ENCODE results near the gene COCH. TPM values are rescaled to one million over a fixed set of nuclear protein-coding genes. Genes with fewer than 3 reads are reported as not detected.

The COCH gene
- total RNA-seq, 1 donor from 2014 or later: 0.79 TPM

DNA sequence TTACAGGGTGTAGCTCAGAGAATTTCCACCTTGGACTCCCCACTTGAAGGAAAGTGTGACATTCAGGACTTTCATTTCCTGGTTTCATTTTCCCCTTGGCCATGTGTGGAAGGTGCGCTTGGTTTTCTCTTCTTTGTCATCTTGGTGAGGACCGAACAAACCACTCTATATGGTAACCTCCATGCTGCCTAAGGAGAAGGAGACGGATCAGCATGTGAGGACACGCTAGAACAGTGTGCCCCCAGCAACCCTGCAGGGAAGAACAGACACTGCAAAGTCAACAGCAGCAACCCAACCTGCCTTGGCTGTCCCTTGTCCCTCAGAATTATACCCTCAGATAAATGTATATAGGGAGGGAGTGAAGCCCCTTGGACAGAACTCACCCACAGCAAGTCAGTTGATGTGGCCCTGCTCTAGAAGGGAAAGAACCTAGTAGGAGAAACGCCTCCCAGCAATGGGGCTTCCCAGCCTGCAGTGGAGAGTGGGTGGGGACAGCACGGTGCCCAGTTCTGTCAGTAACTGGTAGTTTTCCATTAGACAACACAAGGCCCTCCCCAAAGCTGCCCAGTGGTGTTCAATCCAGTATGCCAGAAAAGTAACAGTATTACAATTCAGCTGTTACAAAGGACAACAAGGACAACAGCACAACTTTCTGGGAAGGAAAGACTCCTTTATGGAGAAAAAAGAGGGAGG lies 18.9 kb upstream of the COCH start:
- H3K79me2 ChIP-seq (ENCODE audit: insufficient read depth, low read length): no peaks in the 10 kb centered on the region
- no peak for TF ChIP-seq EZH2 (IDR thresholded peaks at IDR 0.05; ENCODE audit: insufficient read depth, low read length)
- no peak for TF ChIP-seq CTCF (IDR thresholded peaks at IDR 0.05; ENCODE audit: insufficient read depth, low read depth, low read length)
- H3K27me3 ChIP-seq (ENCODE audit: insufficient read depth, low read length): no peaks in the 10 kb centered on the region
- no peak for FAIRE-seq
- H3K9ac ChIP-seq (ENCODE audit: low read length): no peak overlapping the region
- no peak overlapping the region for H3K4me2 ChIP-seq (ENCODE audit: low read length)
- no peaks in the 10 kb centered on the region for H3K4me1 ChIP-seq (ENCODE audit: insufficient read depth, low read length)
- Mint-ChIP-seq H3K27me3 (ENCODE audit: low read depth, unreplicated experiment) (peaks cover 2% of the 10 kb centered on the region), H3K36me3 (ENCODE audit: low read depth, unreplicated experiment) (no peaks in the 10 kb centered on the region), H3K4me1 (ENCODE audit: low read depth, unreplicated experiment) (no peaks in the 10 kb centered on the region), H3K9me3 (ENCODE audit: unreplicated experiment) (peaks cover 2% of the 10 kb centered on the region), H3K27ac (ENCODE audit: unreplicated experiment) (no peak overlapping the region), H3K4me3 (ENCODE audit: unreplicated experiment) (no peak overlapping the region)
- H3K9me3 ChIP-seq (ENCODE audit: insufficient read depth, low read depth, low read length): no peaks in the 10 kb centered on the region
- H4K20me1 ChIP-seq (ENCODE audit: insufficient read depth, low read length): no peaks in the 10 kb centered on the region
- H2AFZ ChIP-seq (ENCODE audit: low read depth, low read length): no peak overlapping the region
- H3K4me3 ChIP-seq (ENCODE audit: insufficient read depth, low read depth, low read length): no peak overlapping the region
- no peak overlapping the region for H3K27ac ChIP-seq (ENCODE audit: low read depth, low read length)
- DNase-seq (ENCODE audit: low read depth): no peak
- H3K36me3 ChIP-seq (ENCODE audit: insufficient read depth, low read length): no peaks in the 10 kb centered on the region

DNA sequence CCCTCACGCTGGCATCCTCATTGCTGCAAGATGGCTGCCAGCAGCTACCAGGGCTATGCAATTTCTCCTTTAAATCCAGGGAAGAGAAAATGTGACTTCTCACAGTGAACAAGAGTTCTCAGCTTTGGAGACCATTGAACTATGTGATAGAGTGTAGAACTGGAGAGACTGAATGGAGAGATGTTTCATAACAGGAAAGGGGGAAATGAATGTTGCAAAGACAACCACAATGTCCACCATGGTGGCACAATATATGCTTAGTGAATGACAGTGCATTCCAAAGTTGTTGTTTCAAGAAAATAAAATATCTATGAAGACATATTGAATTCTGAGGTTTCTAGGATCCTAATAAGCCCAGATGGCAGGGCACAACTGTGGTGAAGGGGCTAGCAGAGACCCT lies 13.2 kb upstream of the COCH start:
- TF ChIP-seq CTCF (IDR thresholded peaks at IDR 0.05; ENCODE audit: insufficient read depth, low read depth, low read length) (no peak), EZH2 (IDR thresholded peaks at IDR 0.05; ENCODE audit: insufficient read depth, low read length) (no peak)
- DNase-seq (ENCODE audit: low read depth): no peak

DNA sequence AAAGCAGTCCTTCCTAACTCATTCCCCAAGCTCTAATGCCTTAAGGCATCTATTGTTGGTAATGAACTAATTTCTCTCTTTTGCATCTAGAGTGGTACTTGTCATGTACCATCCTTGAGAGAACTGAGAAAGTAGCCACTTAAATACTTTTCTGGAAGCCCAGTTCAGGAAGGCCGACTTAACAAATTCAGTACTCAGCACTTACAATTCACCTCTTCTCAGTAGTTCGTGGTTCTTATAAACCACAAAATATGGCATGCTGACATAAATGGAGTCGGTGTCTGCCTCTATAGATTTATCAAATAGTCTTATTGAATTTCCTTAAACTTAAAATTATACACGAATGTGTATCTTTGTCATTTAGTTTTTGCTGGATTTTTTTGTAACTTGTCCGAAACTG lies 9.4 kb upstream of the COCH start:
- Histone ChIP-seq H3K9ac (ENCODE audit: low read length) (no peak overlapping the region), H2AFZ (ENCODE audit: low read depth, low read length) (no peak overlapping the region), H3K36me3 (ENCODE audit: insufficient read depth, low read length) (no peaks in the 10 kb centered on the region), H3K27me3 (ENCODE audit: insufficient read depth, low read length) (no peaks in the 10 kb centered on the region), H3K79me2 (ENCODE audit: insufficient read depth, low read length) (no peaks in the 10 kb centered on the region), H3K27ac (ENCODE audit: low read depth, low read length) (no peak overlapping the region), H3K4me1 (ENCODE audit: insufficient read depth, low read length) (no peaks in the 10 kb centered on the region), H4K20me1 (ENCODE audit: insufficient read depth, low read length) (no peaks in the 10 kb centered on the region), H3K9me3 (ENCODE audit: insufficient read depth, low read depth, low read length) (no peaks in the 10 kb centered on the region), H3K4me2 (ENCODE audit: low read length) (no peak overlapping the region), H3K4me3 (ENCODE audit: insufficient read depth, low read depth, low read length) (no peak overlapping the region)
- Mint-ChIP-seq H3K27ac (ENCODE audit: unreplicated experiment) (no peak overlapping the region), H3K36me3 (ENCODE audit: low read depth, unreplicated experiment) (no peaks in the 10 kb centered on the region), H3K9me3 (ENCODE audit: unreplicated experiment) (no peaks in the 10 kb centered on the region), H3K27me3 (ENCODE audit: low read depth, unreplicated experiment) (peaks cover 5% of the 10 kb centered on the region), H3K4me3 (ENCODE audit: unreplicated experiment) (no peak overlapping the region), H3K4me1 (ENCODE audit: low read depth, unreplicated experiment) (no peaks in the 10 kb centered on the region)
- no peak for FAIRE-seq
- TF ChIP-seq CTCF (IDR thresholded peaks at IDR 0.05; ENCODE audit: insufficient read depth, low read depth, low read length) (no peak), EZH2 (IDR thresholded peaks at IDR 0.05; ENCODE audit: insufficient read depth, low read length) (no peak)
- no peak for DNase-seq (ENCODE audit: low read depth)

More for the DNA sequence above, 13.2 kb upstream of the COCH start:
- Histone ChIP-seq H3K27me3 (ENCODE audit: insufficient read depth, low read length) (no peaks in the 10 kb centered on the region), H3K79me2 (ENCODE audit: insufficient read depth, low read length) (no peaks in the 10 kb centered on the region), H4K20me1 (ENCODE audit: insufficient read depth, low read length) (no peaks in the 10 kb centered on the region), H3K4me3 (ENCODE audit: insufficient read depth, low read depth, low read length) (no peak overlapping the region), H3K4me1 (ENCODE audit: insufficient read depth, low read length) (no peaks in the 10 kb centered on the region), H2AFZ (ENCODE audit: low read depth, low read length) (no peak overlapping the region), H3K36me3 (ENCODE audit: insufficient read depth, low read length) (no peaks in the 10 kb centered on the region), H3K4me2 (ENCODE audit: low read length) (no peak overlapping the region), H3K9ac (ENCODE audit: low read length) (no peak overlapping the region), H3K9me3 (ENCODE audit: insufficient read depth, low read depth, low read length) (no peaks in the 10 kb centered on the region), H3K27ac (ENCODE audit: low read depth, low read length) (no peak overlapping the region)
- H3K4me1 Mint-ChIP-seq (ENCODE audit: low read depth, unreplicated experiment): no peaks in the 10 kb centered on the region
- no peak for FAIRE-seq
- no peak overlapping the region for H3K4me3 Mint-ChIP-seq (ENCODE audit: unreplicated experiment)
- peaks cover 5% of the 10 kb centered on the region for H3K27me3 Mint-ChIP-seq (ENCODE audit: low read depth, unreplicated experiment)
- no peaks in the 10 kb centered on the region for H3K36me3 Mint-ChIP-seq (ENCODE audit: low read depth, unreplicated experiment)
- H3K27ac Mint-ChIP-seq (ENCODE audit: unreplicated experiment): no peak overlapping the region
- no peaks in the 10 kb centered on the region for H3K9me3 Mint-ChIP-seq (ENCODE audit: unreplicated experiment)
